K562 (cell line): ENCODE results near the gene HSPA8. TPM values are rescaled to one million over a fixed set of nuclear protein-coding genes. Genes with fewer than 3 reads are reported as not detected.

Source experiments
- BDP1 ChIP-seq: IDR thresholded peaks from 3 replicates; pipeline ENCODE4 v1.6.1; 2011; ENCODE audit not compliant: insufficient read length, insufficient read depth
- BHLHE40 ChIP-seq: IDR thresholded peaks from 2 replicates; pipeline ENCODE4 v1.6.1; 2011; ENCODE audit warnings: low read length, improper control_type of control experiment
- CREM ChIP-seq: IDR thresholded peaks from 2 replicates; pipeline ENCODE4 v1.6.1; 2014; ENCODE audit warnings: antibody characterized with exemption, low read depth
- DNMT1 ChIP-seq: fragments of 450-650 bp; IDR thresholded peaks from 2 replicates; pipeline ENCODE4 v1.6.1; 2016; ENCODE audit warnings: antibody characterized with exemption, mild to moderate bottlenecking
- MED1 ChIP-seq: sonication (generic); formaldehyde crosslinking; IDR thresholded peaks from 2 replicates; pipeline ENCODE4 v1.8.1; 2023; ENCODE audit warnings: missing genetic modification reagents, borderline replicate concordance
- NCOA1 ChIP-seq: fragments of 450-650 bp; IDR thresholded peaks from 2 replicates; pipeline ENCODE4 v1.6.1; 2016; ENCODE audit warnings: low read depth
- SREBF2 ChIP-seq: sonication (generic); formaldehyde crosslinking; IDR thresholded peaks from 2 replicates; pipeline ENCODE4 v1.4.0; 2020; ENCODE audit warnings: mild to moderate bottlenecking, missing genetic modification reagents
- SRSF7 ChIP-seq: fragments of 200-400 bp; formaldehyde crosslinking; optimal IDR thresholded peaks from 2 replicates; pipeline ENCODE3; 2017; ENCODE audit warnings: mild to moderate bottlenecking, low read depth, low read length
- STAT5B ChIP-seq: fragments of 250-450 bp; sonication (Bioruptor Pico); IDR thresholded peaks from 2 replicates; pipeline ENCODE4 v1.8.0; 2021; ENCODE audit warnings: mild to moderate bottlenecking, inconsistent platforms
- TAF1 ChIP-seq: IDR thresholded peaks from 2 replicates; pipeline ENCODE4 v1.6.1; 2011; ENCODE audit warnings: mild to moderate bottlenecking, low read length, moderate library complexity; ENCODE audit not compliant: insufficient read depth, control insufficient read depth, severe bottlenecking; ENCODE audit errors: extremely low read depth
- ZBTB8A ChIP-seq: fragments of 450-650 bp; IDR thresholded peaks from 2 replicates; pipeline ENCODE4 v1.6.1; 2018; ENCODE audit warnings: mild to moderate bottlenecking, moderate library complexity; ENCODE audit not compliant: partially characterized antibody
- ZC3H11A ChIP-seq: IDR thresholded peaks from 2 replicates; pipeline ENCODE4 v1.6.1; 2012; ENCODE audit warnings: low read depth, low read length, improper control_type of control experiment
- ZNF134 ChIP-seq: fragments of 250-450 bp; sonication (Bioruptor Pico); conservative IDR thresholded peaks from 2 replicates; pipeline ENCODE4 v1.4.0; 2020
- ZNF175 ChIP-seq: fragments of 200-800 bp; sonication (Bioruptor generic); IDR thresholded peaks from 2 replicates; pipeline ENCODE4 v1.6.1; 2016; ENCODE audit warnings: low read depth, mild to moderate bottlenecking, missing genetic modification characterization, missing compliant biosample characterization
- ZNF324 ChIP-seq: fragments of 250-450 bp; sonication (Bioruptor Pico); IDR thresholded peaks from 2 replicates; pipeline ENCODE4 v1.4.0; 2020; ENCODE audit warnings: mild to moderate bottlenecking
- ZNF696 ChIP-seq: fragments of 250-450 bp; sonication (Bioruptor Pico); conservative IDR thresholded peaks from 2 replicates; pipeline ENCODE4 v1.4.0; 2020; ENCODE audit warnings: mild to moderate bottlenecking, moderate library complexity
- polyA plus RNA-seq, 8 experiments: library from polyadenylated mRNA; depleted of rRNA in 4 of 8; stranded (reverse) in 5 of 8; unstranded in 3 of 8; fragments of >200 nt; fragmentation: Nextera tagmentation in 2 of 8; fragmentation: Illumina TruSeq in 1 of 8; extraction: Ambion mirVana in 2 of 8; extraction: Trizol in 1 of 8; gene quantifications; 2 replicates each; pipeline versions ENCODE4 v1.2.1 to v1.2.3, GENCODE V29; 2011 to 2014; ENCODE audit warnings: inconsistent platforms in 1 of 8, missing spikeins in 1 of 8
- total RNA-seq, 7 experiments: library from RNA; depleted of rRNA in 6 of 7; stranded (reverse); fragments of >200 nt in 6 of 7; fragmentation: Illumina TruSeq in 2 of 7; extraction: Trizol in 2 of 7; gene quantifications; 2 replicates each; pipeline versions ENCODE4 v1.2.1 to v1.2.3, GENCODE V29; 2011 to 2021; ENCODE audit warnings: low replicate concordance in 1 of 7
- TF ChIP-seq, protein P1 (sequence below): IDR thresholded peaks from 2 replicates; pipeline ENCODE4 v1.6.1; 2011; ENCODE audit warnings: borderline replicate concordance, low read depth, mild to moderate bottlenecking, moderate library complexity, low read length; ENCODE audit not compliant: insufficient read depth, poor library complexity, severe bottlenecking
- TF ChIP-seq, protein P2 (sequence below): fragments of 250-450 bp; sonication (Bioruptor Pico); IDR thresholded peaks from 2 replicates; pipeline ENCODE4 v1.5.0; 2021; ENCODE audit warnings: mild to moderate bottlenecking, moderate library complexity
- TF ChIP-seq, protein P3 (sequence below), 2 experiments: fragments of 200-800 bp in 1 of 2; sonication (Bioruptor generic) in 1 of 2; sonication (generic) in 1 of 2; formaldehyde crosslinking in 1 of 2; IDR thresholded peaks in 1 of 2; conservative IDR thresholded peaks in 1 of 2; 2 replicates each; pipeline versions ENCODE4 v1.5.0 to v1.6.1; 2016 to 2020; ENCODE audit warnings: missing compliant biosample characterization in 1 of 2, missing genetic modification characterization in 1 of 2, missing genetic modification reagents in 1 of 2
- TF ChIP-seq, protein P4 (sequence below): fragments of 450-650 bp; formaldehyde crosslinking; IDR thresholded peaks from 2 replicates; pipeline ENCODE4 v1.4.0; 2020; ENCODE audit warnings: mild to moderate bottlenecking, moderate library complexity

Gene HSPA8
- total and polyA plus RNA-seq, 9 of the 15 experiments (the other 6 are each of a cell fraction or from before 2014, with no cell fraction given) = 1,250 to 3,966 (median 2,773) TPM

DNA sequence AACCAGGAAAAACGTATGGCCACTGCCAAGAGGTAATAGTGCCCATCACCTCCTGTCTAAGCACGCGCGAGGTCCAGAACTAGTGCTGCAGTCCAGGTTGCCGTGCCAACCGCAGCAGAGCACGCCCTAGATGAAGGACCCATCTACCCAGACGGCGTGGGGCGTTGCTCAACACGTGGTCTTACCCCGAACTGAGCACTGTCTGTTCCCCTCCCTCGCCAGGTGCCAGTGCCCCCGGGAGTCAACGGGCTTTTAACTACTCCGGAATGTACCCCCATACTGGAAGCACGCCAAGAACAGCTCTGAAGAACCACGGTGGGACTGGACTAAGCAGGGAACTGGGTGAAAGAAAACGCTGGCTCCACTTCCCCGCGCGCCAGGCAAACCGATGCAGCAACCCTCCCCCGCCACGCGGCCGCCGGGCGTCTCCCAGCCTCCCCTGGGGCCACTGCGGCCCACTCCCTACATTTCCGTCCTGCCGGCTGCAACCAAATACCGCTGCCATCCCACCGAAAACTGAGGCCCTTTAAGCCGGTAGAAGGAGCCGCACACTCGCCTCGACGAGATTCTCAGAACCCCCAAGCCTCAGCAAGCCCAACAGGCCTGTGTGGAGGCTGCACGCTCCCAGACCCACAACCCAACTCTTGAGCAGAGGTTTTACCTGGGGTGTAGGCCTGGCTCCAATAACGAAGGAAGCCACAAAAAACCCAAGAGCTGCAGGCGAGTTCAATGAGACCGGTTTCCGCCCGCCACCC is at the start of gene HSPA8 (continued):
- TF ChIP-seq, protein P1, sequence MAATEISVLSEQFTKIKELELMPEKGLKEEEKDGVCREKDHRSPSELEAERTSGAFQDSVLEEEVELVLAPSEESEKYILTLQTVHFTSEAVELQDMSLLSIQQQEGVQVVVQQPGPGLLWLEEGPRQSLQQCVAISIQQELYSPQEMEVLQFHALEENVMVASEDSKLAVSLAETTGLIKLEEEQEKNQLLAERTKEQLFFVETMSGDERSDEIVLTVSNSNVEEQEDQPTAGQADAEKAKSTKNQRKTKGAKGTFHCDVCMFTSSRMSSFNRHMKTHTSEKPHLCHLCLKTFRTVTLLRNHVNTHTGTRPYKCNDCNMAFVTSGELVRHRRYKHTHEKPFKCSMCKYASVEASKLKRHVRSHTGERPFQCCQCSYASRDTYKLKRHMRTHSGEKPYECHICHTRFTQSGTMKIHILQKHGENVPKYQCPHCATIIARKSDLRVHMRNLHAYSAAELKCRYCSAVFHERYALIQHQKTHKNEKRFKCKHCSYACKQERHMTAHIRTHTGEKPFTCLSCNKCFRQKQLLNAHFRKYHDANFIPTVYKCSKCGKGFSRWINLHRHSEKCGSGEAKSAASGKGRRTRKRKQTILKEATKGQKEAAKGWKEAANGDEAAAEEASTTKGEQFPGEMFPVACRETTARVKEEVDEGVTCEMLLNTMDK = no peak
- TF ChIP-seq, protein P2, sequence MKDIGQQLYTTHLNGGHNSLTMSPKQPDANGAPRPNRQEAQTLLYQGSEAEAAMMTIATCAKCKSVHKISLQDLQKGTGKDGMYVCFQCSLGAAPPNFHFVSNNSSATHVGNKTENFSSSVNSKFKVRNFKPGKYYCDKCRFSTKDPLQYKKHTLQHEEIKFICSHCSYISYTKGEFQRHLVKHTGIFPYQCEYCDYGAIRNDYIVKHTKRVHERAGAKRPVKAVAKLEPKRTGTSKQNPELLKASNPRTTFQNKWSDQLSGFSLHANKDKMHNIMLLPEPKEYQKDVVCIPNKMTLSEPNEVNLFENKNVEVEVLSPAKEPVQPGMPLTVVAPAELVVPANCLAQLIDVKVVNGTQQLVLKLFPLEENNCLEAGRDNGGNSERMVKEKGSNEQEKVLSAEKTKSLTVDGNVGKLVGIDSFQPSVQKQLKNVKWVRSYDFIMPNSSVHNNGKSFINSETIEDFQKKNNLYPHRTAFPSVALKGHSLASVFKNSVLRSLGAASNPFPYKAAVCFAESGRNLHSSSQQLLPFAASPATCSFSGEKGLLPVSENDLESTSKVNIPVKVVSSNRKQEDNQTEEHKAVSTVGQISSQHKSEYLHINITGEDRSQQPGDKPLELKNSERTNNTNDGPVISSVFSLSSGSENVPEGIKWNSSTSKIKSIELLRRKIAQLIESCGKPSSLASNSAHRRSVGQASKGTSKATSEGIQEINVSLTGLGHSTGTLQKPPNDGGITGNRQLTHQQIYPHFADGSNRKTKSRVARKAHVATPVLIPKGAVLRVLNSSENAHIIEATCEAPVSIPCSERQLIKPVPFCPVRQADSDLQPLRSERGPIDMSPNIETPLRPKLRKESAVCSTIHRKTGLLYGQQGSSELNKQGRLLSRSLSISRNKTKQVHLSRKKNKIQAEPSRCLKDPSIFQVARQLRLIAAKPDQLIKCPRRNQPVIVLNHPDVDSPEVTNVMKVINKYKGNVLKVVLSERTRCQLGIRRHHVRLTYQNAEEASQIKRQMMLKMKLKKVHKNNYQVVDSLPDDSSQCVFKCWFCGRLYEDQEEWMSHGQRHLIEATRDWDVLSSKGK (CRISPR knock-in tag) = no peak
- TF ChIP-seq SREBF2 (no peak), ZNF175 (CRISPR knock-in tag) (no peak), TAF1 (peak; percentile 88), DNMT1 (no peak), CREM (no peak), MED1 (no peak), ZC3H11A (no peak), ZNF696 (no peak), BHLHE40 (no peak), ZNF324 (CRISPR knock-in tag) (0 out of 2 replicates have a peak, but pooled peaks have one; percentile 17), STAT5B (CRISPR knock-in tag) (no peak), ZNF134 (CRISPR knock-in tag) (peak; percentile 81), ZBTB8A (no peak), NCOA1 (no peak), BDP1 (no peak), SRSF7 (no peak)
- TF ChIP-seq, protein P3, sequence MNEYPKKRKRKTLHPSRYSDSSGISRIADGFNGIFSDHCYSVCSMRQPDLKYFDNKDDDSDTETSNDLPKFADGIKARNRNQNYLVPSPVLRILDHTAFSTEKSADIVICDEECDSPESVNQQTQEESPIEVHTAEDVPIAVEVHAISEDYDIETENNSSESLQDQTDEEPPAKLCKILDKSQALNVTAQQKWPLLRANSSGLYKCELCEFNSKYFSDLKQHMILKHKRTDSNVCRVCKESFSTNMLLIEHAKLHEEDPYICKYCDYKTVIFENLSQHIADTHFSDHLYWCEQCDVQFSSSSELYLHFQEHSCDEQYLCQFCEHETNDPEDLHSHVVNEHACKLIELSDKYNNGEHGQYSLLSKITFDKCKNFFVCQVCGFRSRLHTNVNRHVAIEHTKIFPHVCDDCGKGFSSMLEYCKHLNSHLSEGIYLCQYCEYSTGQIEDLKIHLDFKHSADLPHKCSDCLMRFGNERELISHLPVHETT (CRISPR knock-in tag; conservative IDR thresholded peaks at IDR 0.05 in 1 of 2, IDR thresholded peaks at IDR 0.05 in 1 of 2) = no peak; a peak in 1 of 4 replicates
- TF ChIP-seq, protein P4, sequence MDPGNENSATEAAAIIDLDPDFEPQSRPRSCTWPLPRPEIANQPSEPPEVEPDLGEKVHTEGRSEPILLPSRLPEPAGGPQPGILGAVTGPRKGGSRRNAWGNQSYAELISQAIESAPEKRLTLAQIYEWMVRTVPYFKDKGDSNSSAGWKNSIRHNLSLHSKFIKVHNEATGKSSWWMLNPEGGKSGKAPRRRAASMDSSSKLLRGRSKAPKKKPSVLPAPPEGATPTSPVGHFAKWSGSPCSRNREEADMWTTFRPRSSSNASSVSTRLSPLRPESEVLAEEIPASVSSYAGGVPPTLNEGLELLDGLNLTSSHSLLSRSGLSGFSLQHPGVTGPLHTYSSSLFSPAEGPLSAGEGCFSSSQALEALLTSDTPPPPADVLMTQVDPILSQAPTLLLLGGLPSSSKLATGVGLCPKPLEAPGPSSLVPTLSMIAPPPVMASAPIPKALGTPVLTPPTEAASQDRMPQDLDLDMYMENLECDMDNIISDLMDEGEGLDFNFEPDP (CRISPR knock-in tag) = no peak
